Osteocyte (in vitro differentiated cells): ENCODE results near the gene A1BG. TPM values are rescaled to one million over a fixed set of nuclear protein-coding genes. Genes with fewer than 3 reads are reported as not detected.

Experiments
- DNase-seq: peaks from one replicate; pipeline ENCODE4 v3.0.0; 2021; ENCODE audit warnings: mixed read lengths; ENCODE audit not compliant: unreplicated experiment; ENCODE audit errors: extremely low spot score
- H3K27ac Mint-ChIP-seq: one replicate; pipeline ENCODE4 v1.8.0; 2021; ENCODE audit warnings: mild to moderate bottlenecking, mixed read lengths; ENCODE audit not compliant: unreplicated experiment
- H3K27me3 Mint-ChIP-seq: one replicate; pipeline ENCODE4 v1.8.0; 2021; ENCODE audit warnings: mixed read lengths; ENCODE audit not compliant: unreplicated experiment
- H3K36me3 Mint-ChIP-seq: one replicate; pipeline ENCODE4 v1.8.0; 2021; ENCODE audit warnings: mixed read lengths; ENCODE audit not compliant: unreplicated experiment
- H3K4me1 Mint-ChIP-seq: one replicate; pipeline ENCODE4 v1.8.0; 2021; ENCODE audit warnings: mixed read lengths; ENCODE audit not compliant: unreplicated experiment
- H3K4me3 Mint-ChIP-seq: one replicate; pipeline ENCODE4 v1.8.0; 2021; ENCODE audit warnings: mild to moderate bottlenecking, moderate library complexity, mixed read lengths; ENCODE audit not compliant: unreplicated experiment
- H3K9me3 Mint-ChIP-seq: one replicate; pipeline ENCODE4 v1.8.0; 2021; ENCODE audit warnings: mixed read lengths; ENCODE audit not compliant: unreplicated experiment
- long read RNA-seq: library from polyadenylated mRNA; unstranded; transcript quantifications from one replicate; pipeline ENCODE4 v2.0.0, GENCODE V29; 2021
- total RNA-seq: library from RNA; stranded (reverse); gene quantifications from 2 replicates; pipeline ENCODE4 v1.2.1, GENCODE V29; 2021
- TF ChIP-seq, protein P1 (sequence below): fragments of 200-600 bp; sonication (generic); IDR thresholded peaks from 2 replicates; pipeline ENCODE4 v1.5.0; 2021; ENCODE audit warnings: antibody characterized with exemption, mild to moderate bottlenecking, moderate library complexity

Gene A1BG, protein sequence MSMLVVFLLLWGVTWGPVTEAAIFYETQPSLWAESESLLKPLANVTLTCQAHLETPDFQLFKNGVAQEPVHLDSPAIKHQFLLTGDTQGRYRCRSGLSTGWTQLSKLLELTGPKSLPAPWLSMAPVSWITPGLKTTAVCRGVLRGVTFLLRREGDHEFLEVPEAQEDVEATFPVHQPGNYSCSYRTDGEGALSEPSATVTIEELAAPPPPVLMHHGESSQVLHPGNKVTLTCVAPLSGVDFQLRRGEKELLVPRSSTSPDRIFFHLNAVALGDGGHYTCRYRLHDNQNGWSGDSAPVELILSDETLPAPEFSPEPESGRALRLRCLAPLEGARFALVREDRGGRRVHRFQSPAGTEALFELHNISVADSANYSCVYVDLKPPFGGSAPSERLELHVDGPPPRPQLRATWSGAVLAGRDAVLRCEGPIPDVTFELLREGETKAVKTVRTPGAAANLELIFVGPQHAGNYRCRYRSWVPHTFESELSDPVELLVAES
- total RNA-seq = 39.8 and 40.0 TPM in 2 replicates
- long read RNA-seq, partial matches to known transcripts = 1 of 2 reads
- long read RNA-seq, other reads (novel, unspliced or antisense) = 0 of 2 reads

GRCh38 chr19:58352760-58353671, at the start of gene A1BG:
TSS of gene A1BG (minus strand) at chr19:58353492. CDS start at chr19:58353437, 55 bp downstream.
- peaks cover 10% of the 10 kb centered on the region for H3K36me3 Mint-ChIP-seq
- no peaks in the 10 kb centered on the region for H3K27me3 Mint-ChIP-seq
- H3K9me3 Mint-ChIP-seq = no peaks in the 10 kb centered on the region
- DNase-seq = no peak
- H3K27ac Mint-ChIP-seq = no peak within 1 kb of the TSS
- peaks cover 14% of the 10 kb centered on the region for H3K4me1 Mint-ChIP-seq
- no peak within 1 kb of the TSS for H3K4me3 Mint-ChIP-seq
- TF ChIP-seq, protein P1, sequence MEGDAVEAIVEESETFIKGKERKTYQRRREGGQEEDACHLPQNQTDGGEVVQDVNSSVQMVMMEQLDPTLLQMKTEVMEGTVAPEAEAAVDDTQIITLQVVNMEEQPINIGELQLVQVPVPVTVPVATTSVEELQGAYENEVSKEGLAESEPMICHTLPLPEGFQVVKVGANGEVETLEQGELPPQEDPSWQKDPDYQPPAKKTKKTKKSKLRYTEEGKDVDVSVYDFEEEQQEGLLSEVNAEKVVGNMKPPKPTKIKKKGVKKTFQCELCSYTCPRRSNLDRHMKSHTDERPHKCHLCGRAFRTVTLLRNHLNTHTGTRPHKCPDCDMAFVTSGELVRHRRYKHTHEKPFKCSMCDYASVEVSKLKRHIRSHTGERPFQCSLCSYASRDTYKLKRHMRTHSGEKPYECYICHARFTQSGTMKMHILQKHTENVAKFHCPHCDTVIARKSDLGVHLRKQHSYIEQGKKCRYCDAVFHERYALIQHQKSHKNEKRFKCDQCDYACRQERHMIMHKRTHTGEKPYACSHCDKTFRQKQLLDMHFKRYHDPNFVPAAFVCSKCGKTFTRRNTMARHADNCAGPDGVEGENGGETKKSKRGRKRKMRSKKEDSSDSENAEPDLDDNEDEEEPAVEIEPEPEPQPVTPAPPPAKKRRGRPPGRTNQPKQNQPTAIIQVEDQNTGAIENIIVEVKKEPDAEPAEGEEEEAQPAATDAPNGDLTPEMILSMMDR = no peak

GRCh38 chr19:58401840-58402421, 48.6 kb upstream of the A1BG start:
- Mint-ChIP-seq H3K9me3 (no peaks in the 10 kb centered on the region), H3K36me3 (no peaks in the 10 kb centered on the region), H3K4me1 (peaks cover 17% of the 10 kb centered on the region), H3K27me3 (no peaks in the 10 kb centered on the region), H3K4me3 (peak overlapping the region; percentile 85), H3K27ac (peak overlapping the region; percentile 94)
- no peak for DNase-seq
- TF ChIP-seq, protein P1 = no peak

GRCh38 chr19:58400916-58401839, 47.9 kb upstream of the A1BG start:
- Mint-ChIP-seq H3K27ac (peak overlapping the region; percentile 94), H3K4me3 (peak overlapping the region; percentile 85), H3K4me1 (peaks cover 13% of the 10 kb centered on the region), H3K27me3 (no peaks in the 10 kb centered on the region), H3K36me3 (no peaks in the 10 kb centered on the region), H3K9me3 (no peaks in the 10 kb centered on the region)
- DNase-seq = peak; percentile 100
- TF ChIP-seq, protein P1 = peak; percentile 11

DNA sequence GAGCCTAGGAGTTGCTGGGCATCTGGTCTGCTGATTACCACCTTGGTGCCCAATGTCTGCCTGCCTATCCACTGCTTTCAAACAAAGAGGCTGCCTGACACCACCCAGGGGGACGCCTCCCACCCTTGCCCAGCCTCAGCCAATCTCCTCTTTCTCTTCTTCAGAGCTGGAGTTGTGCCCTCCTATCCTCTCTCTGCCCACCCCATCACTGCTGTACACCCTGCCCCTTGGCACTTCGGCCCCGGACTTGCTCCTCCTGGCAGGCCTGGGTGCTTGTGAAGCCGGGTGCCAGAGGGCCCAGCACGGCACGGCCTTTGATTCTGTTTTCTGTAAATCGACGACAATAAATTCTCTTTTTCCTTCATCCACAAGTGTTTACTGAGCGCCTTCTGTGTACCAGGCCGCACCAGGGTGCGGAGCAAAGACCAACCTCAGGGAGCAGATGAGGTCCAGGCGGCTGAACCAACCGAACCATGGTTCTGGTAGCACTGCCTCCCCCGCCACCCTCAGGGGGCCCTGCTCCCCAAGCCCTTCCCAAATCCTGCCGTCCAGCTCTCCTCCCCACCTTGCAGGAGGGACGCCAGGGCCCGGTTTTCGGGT, 47.1 kb upstream of the A1BG start:
- TF ChIP-seq, protein P1 = no peak
- Mint-ChIP-seq H3K36me3 (no peaks in the 10 kb centered on the region), H3K9me3 (no peaks in the 10 kb centered on the region), H3K4me1 (peaks cover 13% of the 10 kb centered on the region), H3K27me3 (no peaks in the 10 kb centered on the region), H3K27ac (peak overlapping the region; percentile 76), H3K4me3 (peak overlapping the region; percentile 85)
- DNase-seq = no peak
